Tibial nerve (tissue), 4 donors: ENCODE results near the gene RAB3IL1. TPM values are rescaled to one million over a fixed set of nuclear protein-coding genes. Genes with fewer than 3 reads are reported as not detected.

Experiments used
- DNase-seq, 2 donors: peaks; one replicate each; pipeline ENCODE4 v3.0.0-alpha.2; 2019; ENCODE audit warnings: low spot score in 2 of 2
- H3K27ac ChIP-seq, 4 donors: fragments of 200-600 bp; sonication (generic) in 3 of 4; one replicate each; pipeline ENCODE4 v1.5.1; 2017 to 2019; ENCODE audit warnings: mild to moderate bottlenecking in 1 of 4
- H3K27me3 ChIP-seq, 2 donors: fragments of 200-600 bp; sonication (generic) in 1 of 2; one replicate each; pipeline versions ENCODE4 v1.5.1 to v1.6.0; 2017 to 2019
- H3K36me3 ChIP-seq, 3 donors: fragments of 200-600 bp; sonication (generic); one replicate each; pipeline ENCODE4 v1.5.1; 2018 to 2019
- H3K4me1 ChIP-seq, 4 donors: fragments of 200-600 bp; sonication (generic) in 3 of 4; one replicate each; pipeline ENCODE4 v1.5.1; 2017 to 2019
- H3K4me3 ChIP-seq, 4 donors: fragments of 200-600 bp; sonication (generic) in 3 of 4; one replicate each; pipeline ENCODE4 v1.5.1; 2017 to 2019; ENCODE audit warnings: mild to moderate bottlenecking in 1 of 4, moderate library complexity in 1 of 4
- H3K9me3 ChIP-seq, 4 donors: fragments of 200-600 bp; sonication (generic) in 3 of 4; one replicate each; pipeline ENCODE4 v1.5.1; 2017 to 2019
- CTCF ChIP-seq, 5 experiments: fragments of 200-600 bp in 3 of 5; fragments of 450-650 bp in 2 of 5; sonication (generic) in 3 of 5; IDR thresholded peaks; one replicate each; pipeline ENCODE4 v1.5.1; 2016 to 2019; ENCODE audit warnings: antibody characterized with exemption in 5 of 5, mild to moderate bottlenecking in 3 of 5, moderate library complexity in 2 of 5
- EP300 ChIP-seq, 2 donors: sonication (generic); formaldehyde crosslinking; IDR thresholded peaks; one replicate each; pipeline ENCODE4 v1.6.1; 2017; ENCODE audit warnings: antibody characterized with exemption in 2 of 2, mild to moderate bottlenecking in 1 of 2
- POLR2A ChIP-seq, 2 donors: fragments of 450-650 bp; IDR thresholded peaks; one replicate each; pipeline ENCODE4 v1.6.1; 2017; ENCODE audit warnings: antibody characterized with exemption in 2 of 2, mild to moderate bottlenecking in 2 of 2, moderate library complexity in 2 of 2
- WGBS, 2 donors: methylation state at CpG; one replicate each; pipeline ENCODE4 v1.1.5; 2018; 5-methylcytosine and 5-hydroxymethylcytosine counted together
- total RNA-seq, 4 donors: library from RNA; depleted of rRNA; stranded (reverse); fragments of >200 nt; gene quantifications; one replicate each; pipeline ENCODE4 v1.1.0, GENCODE V29; 2016

Gene RAB3IL1
- total RNA-seq, 4 donors from 2014 or later, result 58.8 to 127 (median 71.1) TPM

DNA sequence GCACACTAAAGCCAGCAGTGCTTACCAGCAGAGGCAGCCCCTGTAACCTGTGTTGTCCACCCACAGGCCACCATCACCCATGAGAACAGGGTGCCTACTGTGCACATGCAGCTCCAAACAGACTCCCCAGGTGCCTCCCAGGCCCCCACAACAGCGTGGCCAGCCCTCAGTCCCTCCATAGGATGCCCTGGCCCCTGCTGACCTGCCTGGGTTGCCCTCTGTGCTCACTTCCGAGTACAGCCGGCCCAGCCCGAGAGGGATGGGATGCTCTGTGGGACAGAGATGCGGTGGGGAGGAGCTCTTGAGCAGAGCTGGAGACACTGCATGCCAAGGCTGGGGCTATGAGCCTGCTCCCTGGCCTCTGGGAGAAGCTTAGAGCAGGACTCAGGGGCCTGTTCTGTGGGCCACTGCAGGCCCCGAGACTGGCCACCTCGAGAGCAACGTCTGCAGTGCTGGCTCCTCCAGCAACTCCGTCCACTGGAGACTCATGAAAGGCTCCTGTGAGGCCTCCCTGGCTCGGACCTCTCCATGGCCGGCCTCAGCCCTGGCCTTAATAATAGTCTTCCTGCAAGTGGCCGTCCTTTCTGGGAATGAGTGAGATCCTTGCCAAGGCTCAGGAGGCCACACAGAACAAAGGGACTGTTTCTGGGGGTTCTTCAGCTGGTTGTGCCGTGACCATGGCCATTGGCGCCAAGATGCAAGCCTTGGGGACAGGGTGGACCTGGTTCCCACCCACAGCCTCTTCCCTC, 62.2 kb downstream of the RAB3IL1 start:
- WGBS, 2 donors, result 47 to 61% methylated on average over 7 to 14 of the region's 14 CpGs
- TF ChIP-seq CTCF (IDR thresholded peaks at IDR 0.05) (no peak), EP300 (IDR thresholded peaks at IDR 0.05) (no peak), POLR2A (IDR thresholded peaks at IDR 0.05) (no peak)
- Histone ChIP-seq H3K9me3 (no peaks in the 10 kb centered on the region), H3K4me1 (peaks cover 0 to 50% (median 17%) of the 10 kb centered on the region in 4 donors), H3K27ac (peak overlapping the region in 2 of 4 donors; percentile 24 to 84), H3K36me3 (peaks cover 0 to 57% (median 0%) of the 10 kb centered on the region in 3 donors), H3K27me3 (no peaks in the 10 kb centered on the region), H3K4me3 (no peak overlapping the region)
- DNase-seq, result no peak

- peaks cover 0 to 50% (median 17%) of the 10 kb centered on the region in 4 donors for H3K4me1 ChIP-seq
- peaks cover 0 to 57% (median 0%) of the 10 kb centered on the region in 3 donors for H3K36me3 ChIP-seq
- DNase-seq, result no peak
- H3K27me3 ChIP-seq, result no peaks in the 10 kb centered on the region
- no peak for TF ChIP-seq CTCF (IDR thresholded peaks at IDR 0.05)
- TF ChIP-seq EP300 (IDR thresholded peaks at IDR 0.05), result no peak
- TF ChIP-seq POLR2A (IDR thresholded peaks at IDR 0.05), result no peak
- no peaks in the 10 kb centered on the region for H3K9me3 ChIP-seq
- H3K4me3 ChIP-seq, result no peak overlapping the region
- WGBS, 2 donors, result 84 to 86% methylated on average over 17 of the region's 17 CpGs
- H3K27ac ChIP-seq, result peak overlapping the region in 3 of 4 donors; percentile 55 to 84 (median 80)
These were observed 63.0 kb downstream of the RAB3IL1 start for GRCh38 chr11:61854206-61854895.

GRCh38 chr11:61853698-61854169, 63.6 kb downstream of the RAB3IL1 start:
- Histone ChIP-seq H3K36me3 (peaks cover 0 to 57% (median 0%) of the 10 kb centered on the region in 3 donors), H3K4me3 (no peak overlapping the region), H3K4me1 (peaks cover 0 to 50% (median 17%) of the 10 kb centered on the region in 4 donors), H3K27ac (peak overlapping the region in 3 of 4 donors; percentile 55 to 84 (median 80)), H3K9me3 (no peaks in the 10 kb centered on the region), H3K27me3 (no peaks in the 10 kb centered on the region)
- TF ChIP-seq POLR2A (IDR thresholded peaks at IDR 0.05) (no peak), CTCF (IDR thresholded peaks at IDR 0.05) (no peak), EP300 (IDR thresholded peaks at IDR 0.05) (peak in 1 of 2 donors; percentile 83)
- no peak for DNase-seq
- 55 to 69% methylated on average over 13 of the region's 13 CpGs for WGBS, 2 donors

DNA sequence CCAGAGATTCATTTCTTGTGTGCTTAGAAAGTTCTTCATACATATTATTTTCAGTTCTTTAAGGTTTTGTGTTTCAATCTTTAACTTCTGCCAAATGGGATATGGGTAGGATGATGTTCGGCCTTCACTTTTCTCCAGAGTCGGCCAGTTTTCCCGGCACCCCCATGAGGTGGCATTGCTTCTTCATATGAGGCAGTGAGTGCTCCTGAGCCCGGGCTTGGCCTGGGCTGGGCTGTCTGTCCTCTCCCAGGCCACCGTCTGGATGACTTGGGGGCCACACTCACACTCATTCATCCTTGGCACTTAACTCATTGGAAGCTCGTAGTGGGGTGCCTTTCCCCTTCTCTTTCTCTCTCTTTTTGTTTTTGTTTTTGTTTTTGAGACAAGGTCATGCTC, 65.5 kb downstream of the RAB3IL1 start:
- peak overlapping the region in 2 of 4 donors; percentile 69 to 84 for H3K27ac ChIP-seq
- no peak for TF ChIP-seq EP300 (IDR thresholded peaks at IDR 0.05)
- TF ChIP-seq POLR2A (IDR thresholded peaks at IDR 0.05), result no peak
- TF ChIP-seq CTCF (IDR thresholded peaks at IDR 0.05), result no peak
- no peaks in the 10 kb centered on the region for H3K27me3 ChIP-seq
- H3K9me3 ChIP-seq, result no peaks in the 10 kb centered on the region
- peaks cover 0 to 50% (median 17%) of the 10 kb centered on the region in 4 donors for H3K4me1 ChIP-seq
- H3K4me3 ChIP-seq, result no peak overlapping the region
- no peak for DNase-seq
- 71 to 73% methylated on average over 6 of the region's 6 CpGs for WGBS, 2 donors
- H3K36me3 ChIP-seq, result peaks cover 0 to 54% (median 0%) of the 10 kb centered on the region in 3 donors
